HG02852 (cell line): Measurements from ENCODE around the gene TNFRSF1B.

ENCODE experiments used
- ATAC-seq: cut with Tn5 transposase; IDR thresholded peaks from one replicate; pipeline ENCODE4 v1.9.1; 2021; ENCODE audit warnings: mild to moderate bottlenecking, moderate library complexity; ENCODE audit not compliant: unreplicated experiment

Gene TNFRSF1B

DNA sequence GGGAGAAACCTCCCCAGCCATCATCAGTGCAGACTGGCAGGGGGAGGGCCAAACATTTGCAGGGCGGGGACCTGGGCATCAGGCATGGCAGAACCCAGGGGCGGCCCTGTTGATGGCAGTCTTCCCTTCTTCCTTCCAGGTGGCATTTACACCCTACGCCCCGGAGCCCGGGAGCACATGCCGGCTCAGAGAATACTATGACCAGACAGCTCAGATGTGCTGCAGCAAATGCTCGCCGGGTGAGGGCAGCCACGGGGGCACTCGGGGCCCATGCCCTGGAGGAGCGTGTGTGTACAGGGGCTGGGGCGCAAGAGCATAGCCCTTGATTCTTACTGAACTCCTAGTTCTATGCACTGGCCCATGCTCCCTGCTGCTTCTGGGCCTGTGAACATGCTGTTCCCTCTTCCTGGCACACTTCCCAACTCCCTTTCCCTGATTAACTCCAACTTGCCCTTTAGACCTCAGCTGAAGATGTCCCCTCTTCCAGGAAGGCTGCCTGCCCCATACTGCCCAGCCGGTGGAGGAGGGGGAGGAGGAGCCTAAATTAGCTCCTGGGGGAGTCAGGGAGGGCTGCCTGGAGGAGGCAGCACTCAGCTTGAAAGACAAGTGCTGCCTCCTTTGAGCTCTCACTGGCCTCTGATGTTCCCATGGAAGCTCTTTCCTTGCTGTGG, 22.0 kb downstream of the TNFRSF1B start:
- no peak for ATAC-seq

DNA sequence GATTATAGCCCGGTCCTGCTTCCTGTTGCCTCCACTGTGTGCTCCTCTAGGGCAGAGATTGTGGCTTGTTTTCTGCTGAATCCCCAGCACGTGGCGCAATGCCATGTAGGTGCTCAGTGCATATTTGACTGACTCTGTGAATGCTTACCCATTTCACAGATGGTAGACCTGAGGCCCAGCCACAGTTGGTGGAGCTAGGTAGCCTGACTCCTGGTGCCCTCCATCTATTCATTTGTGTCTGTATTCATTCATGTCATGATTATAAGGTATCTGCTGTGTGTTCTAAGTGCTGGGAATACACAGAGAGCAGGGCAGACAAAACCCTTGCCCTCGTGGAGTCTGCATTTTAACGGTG, 22.5 kb downstream of the TNFRSF1B start:
- ATAC-seq = no peak

DNA sequence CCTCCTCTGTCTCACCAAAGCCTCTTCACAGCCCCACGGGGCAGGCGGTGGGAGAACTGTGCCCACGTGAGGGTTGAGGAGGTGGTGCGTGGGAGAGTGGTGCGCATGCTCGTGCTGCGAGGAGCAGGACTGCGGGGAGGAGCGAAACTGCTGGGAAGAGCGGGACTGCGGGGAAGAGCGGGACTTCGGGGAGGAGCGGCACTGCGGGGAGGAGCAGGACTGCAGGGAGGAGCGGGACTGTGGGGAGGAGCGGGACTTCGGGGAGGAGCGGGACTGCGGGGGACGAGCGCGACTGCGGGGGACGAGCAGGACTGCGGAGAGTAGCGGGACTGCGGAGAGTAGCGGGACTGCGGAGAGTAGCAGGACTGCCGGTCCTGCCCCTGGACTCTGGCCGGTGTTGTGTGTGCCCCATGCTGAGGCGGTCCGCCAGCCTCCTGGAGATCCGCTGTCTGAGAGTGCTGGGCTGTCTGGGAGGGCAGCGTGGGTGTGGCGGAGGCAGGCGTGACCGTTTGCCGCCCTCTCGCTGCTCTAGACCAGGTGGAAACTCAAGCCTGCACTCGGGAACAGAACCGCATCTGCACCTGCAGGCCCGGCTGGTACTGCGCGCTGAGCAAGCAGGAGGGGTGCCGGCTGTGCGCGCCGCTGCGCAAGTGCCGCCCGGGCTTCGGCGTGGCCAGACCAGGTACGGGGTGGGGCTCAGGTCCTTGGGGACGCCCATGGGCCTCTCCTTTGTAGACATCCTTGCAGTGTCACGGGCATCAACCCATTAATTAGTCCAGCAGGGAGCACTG, 24.6 kb downstream of the TNFRSF1B start:
- ATAC-seq = no peak

DNA sequence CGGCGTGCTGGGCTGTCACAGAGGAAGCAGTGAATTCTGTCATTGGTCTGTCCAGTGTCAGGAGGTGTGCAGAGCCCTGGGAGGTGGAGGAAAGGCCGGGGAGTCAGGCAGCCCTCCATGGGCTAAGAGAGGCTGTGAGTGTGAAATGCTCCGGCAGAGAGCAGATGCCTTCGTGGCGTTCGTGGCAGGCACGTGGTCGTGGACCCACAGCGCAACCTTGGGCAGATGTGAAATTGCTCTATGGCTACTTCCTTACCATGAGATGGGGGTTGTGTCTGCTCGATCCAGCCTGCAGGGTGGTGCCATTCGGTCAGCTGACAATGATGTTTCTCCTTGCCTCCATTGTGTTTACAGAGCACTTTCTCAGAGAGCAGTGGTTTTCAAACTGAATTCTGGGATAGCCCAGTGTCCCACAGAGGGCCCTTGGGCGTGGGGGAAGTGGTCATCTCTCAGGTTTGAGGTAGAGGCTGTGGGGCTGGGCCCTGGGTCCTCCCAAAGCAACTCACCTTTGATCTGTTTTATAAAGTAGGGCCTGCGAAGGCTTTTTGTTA, 27.9 kb downstream of the TNFRSF1B start:
- no peak for ATAC-seq

DNA sequence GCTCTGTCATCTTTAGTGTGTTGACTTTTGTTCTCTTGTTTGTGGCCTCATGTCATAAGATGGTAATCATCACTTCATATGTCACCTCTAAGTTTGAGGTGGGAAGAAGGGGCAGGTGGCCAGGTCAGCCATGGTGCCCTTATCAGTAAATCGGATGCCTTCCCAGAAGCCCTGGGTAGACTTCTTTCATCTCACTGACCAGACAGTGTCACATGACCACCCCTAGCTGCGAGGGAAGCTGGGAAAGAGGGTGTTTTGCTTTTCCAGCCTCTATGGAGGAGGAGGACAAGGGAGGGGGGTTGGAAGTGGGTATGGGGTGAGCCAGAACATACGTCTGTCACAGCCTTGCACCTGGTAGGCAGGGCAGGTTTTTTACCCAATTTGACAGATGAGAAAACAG, 28.6 kb downstream of the TNFRSF1B start:
- ATAC-seq = no peak

GRCh38 chr1:12196641-12197482, 30.1 kb downstream of the TNFRSF1B start:
- no peak for ATAC-seq

GRCh38 chr1:12197483-12197880, 30.7 kb downstream of the TNFRSF1B start:
- ATAC-seq = no peak

- no peak for ATAC-seq
These were observed 33.4 kb downstream of the TNFRSF1B start for GRCh38 chr1:12200208-12200607.

GRCh38 chr1:12201352-12202189, 34.8 kb downstream of the TNFRSF1B start:
- ATAC-seq = no peak

- ATAC-seq = no peak
These were observed 35.4 kb downstream of the TNFRSF1B start for GRCh38 chr1:12202190-12202497.

DNA sequence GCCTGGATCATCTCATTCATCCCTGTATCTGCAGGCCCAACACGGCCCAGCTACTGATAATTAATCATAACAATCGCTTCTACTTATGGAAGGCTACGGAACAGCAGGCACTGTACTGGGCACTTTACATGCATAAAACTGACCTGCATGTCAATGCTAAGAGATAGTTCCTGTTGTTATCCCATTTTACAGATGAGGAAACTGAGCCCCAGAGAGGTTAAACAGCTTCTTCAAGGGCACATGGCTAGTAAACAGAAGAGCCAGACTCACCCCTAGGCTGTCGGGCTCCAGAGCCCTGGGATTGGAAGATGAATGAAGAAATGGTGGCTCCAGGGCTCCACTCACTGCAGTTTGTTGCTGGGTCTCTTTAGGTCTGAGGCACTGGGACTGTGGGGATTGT, 35.8 kb downstream of the TNFRSF1B start:
- ATAC-seq = no peak

DNA sequence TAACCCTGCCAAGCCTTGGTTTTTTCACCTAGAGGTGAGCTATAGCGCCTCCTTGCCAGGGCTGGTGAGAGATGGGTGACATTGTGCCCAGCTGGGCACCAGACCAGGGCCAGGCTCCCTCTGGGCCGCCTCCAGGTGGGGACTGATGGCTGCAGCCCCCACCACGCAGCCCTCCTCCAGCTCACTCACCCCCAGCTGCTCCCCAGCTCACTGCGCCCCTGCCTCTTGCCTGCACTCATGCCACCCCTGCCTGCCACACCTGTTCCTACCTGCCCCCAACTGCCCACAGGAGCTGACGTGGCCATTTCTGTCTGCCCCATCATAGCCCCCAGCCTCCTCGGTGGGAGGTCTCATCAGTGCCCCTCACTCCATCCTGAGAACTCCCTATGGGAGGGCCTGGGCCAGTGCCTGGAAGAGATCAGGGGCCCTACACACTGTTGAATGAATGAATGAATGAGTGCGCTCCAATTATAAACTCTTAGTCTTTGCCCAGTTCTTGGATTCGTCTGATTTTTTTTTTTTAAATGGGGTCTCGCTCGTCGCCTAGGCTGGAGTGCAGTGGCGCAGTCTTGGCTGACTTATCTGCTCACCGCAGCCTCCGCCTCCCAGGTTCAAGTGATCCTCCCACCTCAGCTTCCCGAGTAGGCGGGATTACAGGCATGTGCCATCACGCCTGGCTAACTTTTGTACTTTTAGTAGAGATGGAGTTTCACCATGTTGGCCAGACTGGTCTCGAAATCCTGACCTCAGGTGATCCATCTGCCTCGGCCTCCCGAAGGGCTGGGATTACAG, 36.6 kb downstream of the TNFRSF1B start:
- no peak for ATAC-seq

DNA sequence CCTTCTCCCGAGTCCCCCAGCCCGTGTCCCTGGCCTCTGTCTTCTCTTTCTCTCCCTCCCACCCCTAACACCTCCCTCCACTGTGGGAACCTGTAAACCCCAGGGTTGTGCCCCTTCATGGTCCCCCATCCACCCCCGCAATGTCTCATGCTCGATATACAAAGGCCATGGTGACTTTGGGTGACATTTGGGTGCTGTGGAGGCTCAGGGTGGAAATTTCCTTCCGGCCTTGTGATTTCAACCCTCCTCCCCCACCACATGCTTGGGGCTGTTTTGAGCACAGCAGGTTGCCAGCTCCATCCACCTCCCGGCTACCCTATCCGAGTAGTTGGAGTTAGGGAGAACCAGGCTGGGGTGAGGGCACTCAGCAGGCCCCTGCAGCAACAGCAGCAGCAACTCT, 37.3 kb downstream of the TNFRSF1B start:
- no peak for ATAC-seq

- no peak for ATAC-seq
These were observed 38.2 kb downstream of the TNFRSF1B start for GRCh38 chr1:12204754-12205658.

DNA sequence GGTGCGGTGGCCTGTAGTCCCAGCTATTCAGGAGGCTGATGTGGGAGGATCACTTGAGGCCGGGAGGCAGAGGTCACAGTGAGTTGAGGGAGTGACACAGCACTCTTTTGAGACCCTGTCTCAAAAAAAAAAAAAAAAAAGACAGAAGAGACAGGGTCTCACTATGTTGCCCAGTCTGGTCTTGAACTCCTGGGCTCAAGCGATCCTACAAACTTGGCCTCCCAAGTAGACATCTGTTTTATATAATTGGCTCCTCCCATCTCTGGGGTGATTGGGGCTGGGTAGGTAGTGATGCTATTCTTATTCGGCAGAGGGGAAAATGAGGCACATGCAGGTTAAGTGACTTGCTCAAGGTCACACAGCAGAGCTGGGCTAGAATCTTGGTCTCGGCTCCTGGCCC, 39.4 kb downstream of the TNFRSF1B start:
- ATAC-seq = no peak

- no peak for ATAC-seq
These were observed 40.1 kb downstream of the TNFRSF1B start for GRCh38 chr1:12206792-12207424.

GRCh38 chr1:12208271-12208670, 41.5 kb downstream of the TNFRSF1B start:
- no peak for ATAC-seq

DNA sequence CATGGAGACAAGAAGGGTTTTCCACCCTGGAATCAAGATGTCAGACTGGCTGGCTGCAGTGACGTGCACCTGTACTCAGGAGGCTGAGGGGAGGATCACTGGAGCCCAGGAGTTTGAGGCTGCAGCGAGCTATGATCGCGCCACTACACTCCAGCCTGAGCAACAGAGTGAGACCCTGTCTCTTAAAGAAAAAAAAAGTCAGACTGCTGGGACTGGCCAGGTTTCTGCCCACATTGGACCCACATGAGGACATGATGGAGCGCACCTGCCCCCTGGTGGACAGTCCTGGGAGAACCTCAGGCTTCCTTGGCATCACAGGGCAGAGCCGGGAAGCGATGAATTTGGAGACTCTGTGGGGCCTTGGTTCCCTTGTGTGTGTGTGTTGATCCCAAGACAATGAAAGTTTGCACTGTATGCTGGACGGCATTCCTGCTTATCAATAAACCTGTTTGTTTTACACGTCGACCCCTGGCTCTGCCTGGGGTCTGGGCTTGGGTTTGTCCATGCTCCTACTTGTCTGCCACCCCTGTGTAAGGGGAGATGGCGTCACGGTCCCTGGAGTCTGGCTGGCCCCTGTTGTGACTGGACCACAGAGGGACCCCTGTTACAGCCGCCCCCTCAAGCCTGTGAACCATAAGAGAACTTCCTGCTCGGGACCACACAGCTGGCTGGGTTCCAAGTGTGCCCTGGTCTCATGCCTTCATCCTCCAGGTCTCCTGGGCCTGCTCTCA, 42.1 kb downstream of the TNFRSF1B start:
- ATAC-seq = no peak
